Ovary (tissue), 9 donors: ENCODE data around the gene ZNF804B. TPM values are rescaled to one million over a fixed set of nuclear protein-coding genes. Genes with fewer than 3 reads are reported as not detected.
A peak's percentile ranks its signal among the peaks of the same experiment; 100 is the strongest.
"Not testable (repeated sequence)": the region's sequence is repeated elsewhere in the genome, so short reads cannot be mapped to it uniquely, and the experiment has no call there.

Source experiments
- DNase-seq, 5 donors: peaks; one replicate each; pipeline ENCODE4 v3.0.0-alpha.2; 2019 to 2020
- H3K27ac ChIP-seq, 2 donors: fragments of 200-600 bp; one replicate each; pipeline versions ENCODE4 v1.5.1 to v1.8.0; 2019 to 2022
- H3K27me3 ChIP-seq: fragments of 200-600 bp; one replicate; pipeline ENCODE4 v1.8.0; 2022
- H3K36me3 ChIP-seq: fragments of 200-600 bp; sonication (generic); one replicate; pipeline ENCODE4 v1.5.1; 2019
- H3K4me1 ChIP-seq: one replicate; pipeline ENCODE4 v1.8.1; 2013; ENCODE audit warnings: mild to moderate bottlenecking, moderate library complexity; ENCODE audit not compliant: insufficient read depth
- H3K4me3 ChIP-seq: fragments of 200-600 bp; sonication (generic); one replicate; pipeline ENCODE4 v1.5.1; 2017
- H3K9me3 ChIP-seq, 2 donors: fragments of 200-600 bp in 1 of 2; sonication (generic) in 1 of 2; one replicate each; pipeline versions ENCODE4 v1.5.1 to v1.8.1; 2013 to 2019; ENCODE audit warnings: mild to moderate bottlenecking in 1 of 2, moderate library complexity in 1 of 2
- CTCF ChIP-seq, 3 donors: fragments of 450-650 bp in 2 of 3; fragments of 200-600 bp in 1 of 3; IDR thresholded peaks; one replicate each; pipeline versions ENCODE4 v1.5.1 to v1.8.0; 2016 to 2022; ENCODE audit warnings: antibody characterized with exemption in 3 of 3, mild to moderate bottlenecking in 1 of 3
- EP300 ChIP-seq: sonication (generic); formaldehyde crosslinking; IDR thresholded peaks from one replicate; pipeline ENCODE4 v1.6.1; 2017; ENCODE audit warnings: antibody characterized with exemption
- POLR2A ChIP-seq: fragments of 450-650 bp; IDR thresholded peaks from one replicate; pipeline ENCODE4 v1.6.1; 2017; ENCODE audit warnings: antibody characterized with exemption, mild to moderate bottlenecking, moderate library complexity
- WGBS, 3 donors: extraction: QIAGEN DNeasy Blood & Tissue Kit in 1 of 3; methylation state at CpG; one replicate each; pipeline versions ENCODE4 v1.1.5 to v1.1.7; 2013 to 2017; 5-methylcytosine and 5-hydroxymethylcytosine counted together
- intact Hi-C, 4 donors: fragments of 100-400 bp; cut with DNase I; formaldehyde crosslinking; loops; one replicate each; pipeline versions ENCODE4 v1.11.0 to v1.15.1; 2022 to 2023
- polyA plus RNA-seq, 2 donors: library from polyadenylated mRNA; stranded (reverse); fragments of 200-250 nt in 1 of 2; fragments of 350-450 nt in 1 of 2; fragmentation: Illumina TruSeq in 1 of 2; extraction: RNeasy Lipid Tissue Mini Kit (QIAGEN cat#74804) in 1 of 2; gene quantifications; one replicate each; pipeline ENCODE4 v1.2.3, GENCODE V29; 2013 to 2014
- total RNA-seq, 7 donors: library from RNA; depleted of rRNA in 2 of 7; stranded (reverse); fragments of >200 nt in 2 of 7; fragmentation: NEBNext Ultra II Directional in 3 of 7; extraction: Animal tissue kit (Norgen Biotek cat#: 25700) in 3 of 7; gene quantifications; one replicate each; pipeline versions ENCODE4 v1.1.0 to v1.2.4, GENCODE V29; 2016 to 2023
- donor health status: DM: no; HTN: no; CAD: no; lungs with moderate emphysema.
- donor health status: DM: no; HTN: no; CAD: no.
- donor health status: Bipolar disorder and iron deficiency.
- donor health status: DM: yes; HTN: yes; CAD: no.
- donor health status: DM: no; HTN: no; CAD: no.
- donor health status: DM: yes; HTN: yes; CAD: no.

ZNF804B gene
- total and polyA plus RNA-seq, 9 donors = 0.08 to 0.28 (median 0.25) TPM; not detected in 6

DNA sequence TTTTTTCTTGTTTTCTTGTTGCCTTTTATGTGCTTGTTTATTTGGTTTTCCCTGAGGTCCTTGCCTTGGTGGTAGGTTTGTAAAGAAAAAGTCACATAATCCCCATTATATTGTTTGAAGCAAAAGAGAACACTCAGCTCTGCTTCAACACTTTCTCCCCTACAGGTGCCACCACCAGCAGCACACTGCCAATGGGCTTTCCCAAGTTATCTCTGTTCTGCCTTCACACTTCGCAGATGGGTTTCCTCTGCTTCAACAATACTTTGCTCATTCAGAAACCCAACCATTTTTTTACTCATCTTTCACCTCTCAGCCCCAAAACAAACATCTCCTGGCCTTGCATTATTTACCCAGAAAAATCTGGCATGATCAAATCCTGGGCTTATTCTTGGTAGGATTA lies 411.1 kb downstream of the ZNF804B start:
- intact Hi-C loops = no loop called here
- WGBS, 3 donors = 77 to 88% (median 81%) methylated on average over 1 of the region's 1 CpG
- no peak for TF ChIP-seq EP300
- no peak for TF ChIP-seq POLR2A
- no peak for TF ChIP-seq CTCF (IDR thresholded peaks at IDR 0.05)

DNA sequence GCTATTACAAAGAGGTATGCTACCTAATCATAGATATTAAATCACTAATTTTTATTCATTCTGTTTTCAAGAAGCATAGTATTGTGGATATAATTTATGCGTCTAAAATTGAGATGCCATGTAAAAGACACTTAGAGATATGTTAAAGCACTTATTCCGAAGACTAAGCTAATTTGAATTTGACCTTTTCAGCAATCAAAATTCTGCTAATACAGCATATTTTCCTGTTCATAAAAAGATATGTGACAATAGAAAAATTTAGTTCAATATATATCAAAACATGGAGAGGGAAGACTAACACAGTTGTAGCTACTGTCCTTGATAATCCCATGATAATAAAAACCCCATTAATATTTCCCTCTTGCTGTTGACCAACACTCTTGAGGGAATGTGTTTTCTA lies 422.6 kb downstream of the ZNF804B start:
- Histone ChIP-seq H3K27me3 (no peaks in the 10 kb centered on the region), H3K36me3 (no peaks in the 10 kb centered on the region), H3K27ac (no peak overlapping the region), H3K9me3 (no peaks in the 10 kb centered on the region), H3K4me3 (no peak overlapping the region), H3K4me1 (no peaks in the 10 kb centered on the region)
- DNase-seq = no peak
- 96 to 97% (median 96%) methylated on average over 2 of the region's 2 CpGs for WGBS, 3 donors
- intact Hi-C loops = no loop called here
- TF ChIP-seq CTCF (IDR thresholded peaks at IDR 0.05) = no peak
- no peak for TF ChIP-seq POLR2A
- no peak for TF ChIP-seq EP300

More for the DNA sequence above, 411.1 kb downstream of the ZNF804B start:
- no peaks in the 10 kb centered on the region for H3K4me1 ChIP-seq
- H3K9me3 ChIP-seq = no peaks in the 10 kb centered on the region
- H3K4me3 ChIP-seq = no peak overlapping the region
- H3K27me3 ChIP-seq = no peaks in the 10 kb centered on the region
- no peaks in the 10 kb centered on the region for H3K36me3 ChIP-seq
- no peak for DNase-seq
- H3K27ac ChIP-seq = no peak overlapping the region

GRCh38 chr7:89183712-89184111 lies 424.2 kb downstream of the ZNF804B start:
- TF ChIP-seq EP300 = no peak
- Histone ChIP-seq H3K27me3 (no peaks in the 10 kb centered on the region), H3K4me1 (no peaks in the 10 kb centered on the region), H3K36me3 (no peaks in the 10 kb centered on the region), H3K9me3 (no peaks in the 10 kb centered on the region), H3K4me3 (no peak overlapping the region), H3K27ac (no peak overlapping the region)
- WGBS, 3 donors = 64 to 88% (median 77%) methylated on average over 5 of the region's 5 CpGs
- DNase-seq = no peak
- intact Hi-C loops = no loop called here

GRCh38 chr7:89200758-89201157 lies 441.3 kb downstream of the ZNF804B start:
- no peak for DNase-seq
- no peak overlapping the region for H3K4me3 ChIP-seq
- TF ChIP-seq POLR2A (no peak), CTCF (IDR thresholded peaks at IDR 0.05) (no peak), EP300 (no peak)
- H3K9me3 ChIP-seq = no peaks in the 10 kb centered on the region
- H3K36me3 ChIP-seq = no peaks in the 10 kb centered on the region
- intact Hi-C loops = no loop called here
- H3K27ac ChIP-seq = no peak overlapping the region
- WGBS, 3 donors = 80 to 87% (median 82%) methylated on average over 2 of the region's 2 CpGs
- H3K4me1 ChIP-seq = peaks cover 3% of the 10 kb centered on the region
- no peaks in the 10 kb centered on the region for H3K27me3 ChIP-seq

DNA sequence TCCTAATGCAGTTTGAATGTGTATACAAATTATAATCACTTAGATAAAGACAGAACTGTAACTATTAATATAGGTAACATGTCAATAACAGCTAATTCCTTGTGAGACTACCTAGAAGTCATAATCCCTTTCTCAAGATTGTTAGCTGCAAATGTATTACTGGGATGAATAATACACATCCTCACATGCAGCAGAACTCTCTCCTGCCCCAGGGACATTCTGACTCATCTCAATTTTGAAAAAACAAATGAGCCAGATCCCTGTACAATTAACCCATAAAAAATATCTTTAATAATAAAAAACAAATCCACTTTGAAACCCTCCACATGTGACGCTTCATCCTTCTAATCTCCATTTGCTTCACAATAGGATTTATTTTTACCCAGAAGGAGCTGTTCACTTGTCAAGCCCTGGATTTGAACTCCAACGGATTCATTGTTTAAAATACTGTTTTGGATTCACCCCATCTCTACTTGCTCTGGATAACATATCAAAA lies 464.4 kb downstream of the ZNF804B start:
- Histone ChIP-seq H3K36me3 (no peaks in the 10 kb centered on the region), H3K9me3 (no peaks in the 10 kb centered on the region), H3K4me1 (no peaks in the 10 kb centered on the region), H3K27ac (no peak overlapping the region), H3K27me3 (no peaks in the 10 kb centered on the region), H3K4me3 (no peak overlapping the region)
- intact Hi-C loops = no loop called here
- TF ChIP-seq CTCF (IDR thresholded peaks at IDR 0.05) (no peak), EP300 (no peak), POLR2A (no peak)
- 11 to 18% (median 15%) methylated on average over 2 of the region's 2 CpGs for WGBS, 3 donors
- no peak for DNase-seq

- intact Hi-C loops, H3K27ac ChIP-seq, H3K9me3 ChIP-seq, H3K36me3 ChIP-seq, H3K4me3 ChIP-seq, H3K27me3 ChIP-seq, H3K4me1 ChIP-seq: not testable (repeated sequence)
- peak in 1 of 5 donors; percentile 11 for DNase-seq
- WGBS, 3 donors = 95 to 96% (median 95%) methylated on average over 24 to 31 of the region's 31 CpGs
These were observed 469.2 kb downstream of the ZNF804B start for GRCh38 chr7:89228688-89229171.
